SK-N-MC (cell line): ENCODE results near the gene SLC35B3.

ENCODE experiments used
- EZH2 ChIP-seq: fragments of 200-600 bp; sonication (generic); IDR thresholded peaks from one replicate; pipeline ENCODE4 v1.6.1; 2017; ENCODE audit warnings: antibody characterized with exemption
- POLR2AphosphoS5 ChIP-seq: IDR thresholded peaks from 2 replicates; pipeline ENCODE4 v1.6.1; 2012; ENCODE audit warnings: mild to moderate bottlenecking, low read depth, low read length, borderline replicate concordance

GRCh38 chr6:8435093-8435844 is at the start of gene SLC35B3:
- TF ChIP-seq EZH2 (no peak), POLR2AphosphoS5 (peak; percentile 82; the same call in 1 of the 2 replicates)
